Stimulated activated CD8-positive, alpha-beta memory T cell treated with anti-CD3 and anti-CD28 coated beads, Interleukin-4, amount 100 ng/mL, for 1 hour (primary cell): ENCODE results near the gene SLCO2B1.

Experiments used
- DNase-seq, 2 donors: peaks; one replicate each; pipeline ENCODE4 v3.0.0-alpha.2; 2020; ENCODE audit warnings: low read depth in 2 of 2, low spot score in 1 of 2

Gene SLCO2B1

GRCh38 chr11:75145196-75145971 is 5.5 kb upstream of the SLCO2B1 start:
- DNase-seq, result no peak

DNA sequence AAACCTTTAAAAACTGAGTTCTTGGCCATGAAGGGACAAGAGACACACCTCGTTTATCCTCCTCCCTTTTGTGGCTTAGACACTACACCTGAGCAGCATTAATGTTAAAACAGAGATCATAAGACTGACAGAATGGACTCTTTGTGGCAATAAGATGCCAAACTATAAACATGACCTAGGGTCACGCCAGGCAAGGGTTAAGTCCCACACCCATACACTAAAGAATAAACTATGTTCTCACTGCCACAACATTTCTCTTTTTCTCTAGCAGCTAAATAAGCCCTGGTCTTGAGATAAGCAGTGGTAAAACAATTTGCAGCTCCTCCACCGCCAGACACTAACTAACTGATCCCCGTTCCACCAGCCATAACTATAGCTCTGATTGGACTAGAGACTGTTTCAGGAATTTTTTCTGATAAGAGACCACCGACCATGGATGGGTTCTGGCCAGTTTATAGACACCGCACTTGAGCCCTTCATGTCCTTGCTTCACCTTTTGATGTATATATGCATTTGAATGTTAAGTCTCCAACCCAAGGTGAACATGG is 4.9 kb upstream of the SLCO2B1 start:
- no peak for DNase-seq

- no peak for DNase-seq
Observed at GRCh38 chr11:75146711-75147110, 4.2 kb upstream of the SLCO2B1 start.

GRCh38 chr11:75147191-75147874 is 3.6 kb upstream of the SLCO2B1 start:
- no peak for DNase-seq

GRCh38 chr11:75147875-75148263 is 3.0 kb upstream of the SLCO2B1 start:
- DNase-seq, result no peak

- DNase-seq, result no peak
Observed at GRCh38 chr11:75148436-75148983, 2.4 kb upstream of the SLCO2B1 start.

GRCh38 chr11:75149766-75150465 is 991 bp upstream of the SLCO2B1 start:
- DNase-seq, result no peak

GRCh38 chr11:75151346-75152047 is 590 bp downstream of the SLCO2B1 start:
- DNase-seq, result no peak

DNA sequence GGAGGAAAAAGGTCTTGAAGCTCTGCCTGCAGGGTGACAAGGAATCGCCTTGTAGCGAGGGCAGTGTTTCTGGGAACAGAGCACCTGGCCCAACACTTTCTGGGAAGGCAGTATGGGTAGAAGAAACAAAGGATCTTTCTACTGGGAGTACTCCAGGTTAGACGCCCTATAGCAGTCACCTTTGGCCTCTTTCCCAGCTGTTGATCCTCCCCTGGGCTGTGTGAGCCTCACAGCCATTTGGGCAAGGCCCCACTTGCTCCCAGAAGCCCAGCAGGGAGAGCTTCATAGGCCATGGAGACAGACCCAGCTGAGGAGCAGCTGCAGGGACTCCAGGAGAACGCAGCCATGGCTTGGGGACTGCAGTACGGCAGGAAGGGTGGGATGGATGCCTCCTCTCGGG is 1.2 kb downstream of the SLCO2B1 start:
- DNase-seq, result no peak

- no peak for DNase-seq
Observed at GRCh38 chr11:75152651-75153427, 1.9 kb downstream of the SLCO2B1 start.

DNA sequence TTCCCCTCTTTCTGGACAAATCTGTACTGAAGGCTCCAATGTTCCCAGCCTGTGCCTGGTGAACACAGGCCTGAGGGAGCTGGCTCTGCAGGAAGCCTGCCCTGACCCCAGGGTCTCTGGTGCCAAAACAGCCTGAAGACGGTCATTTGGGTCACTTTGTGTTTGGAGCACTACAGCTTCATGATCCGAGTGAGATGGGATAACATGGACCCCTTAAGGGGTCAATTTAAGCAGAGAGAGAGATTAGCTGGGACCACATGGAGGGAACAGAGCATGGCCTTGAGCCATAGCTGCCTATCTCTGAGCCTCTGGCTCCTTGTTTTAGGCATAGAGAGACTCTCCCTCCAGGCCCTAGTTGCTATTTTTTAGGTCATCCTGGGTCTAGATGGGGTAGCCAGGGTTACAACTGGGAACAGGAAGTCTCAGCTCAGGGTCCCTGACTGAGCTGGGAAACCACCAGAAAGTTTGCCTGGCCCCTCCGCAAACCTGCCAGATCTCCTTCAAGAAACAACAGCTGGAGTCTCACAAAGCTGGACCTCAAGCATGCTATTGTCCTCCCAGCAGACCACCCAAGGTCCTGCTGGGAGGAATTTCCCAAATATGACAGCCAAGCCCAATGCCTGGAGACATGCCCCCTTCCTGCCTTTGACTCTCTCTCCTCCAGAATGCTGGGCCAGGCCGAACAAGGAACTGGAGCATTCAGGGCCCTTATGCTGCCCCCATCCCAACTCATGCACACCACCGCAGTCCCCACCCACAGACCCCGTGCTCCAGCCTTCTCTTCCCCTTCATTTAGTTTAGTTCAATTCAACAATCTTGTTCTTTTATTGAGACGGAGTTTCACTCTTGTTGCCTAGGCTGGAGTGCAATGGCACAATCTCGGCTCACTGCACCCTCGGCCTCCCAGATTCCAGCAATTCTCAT is 4.0 kb downstream of the SLCO2B1 start:
- DNase-seq, result no peak

GRCh38 chr11:75155570-75156422 is 4.9 kb downstream of the SLCO2B1 start:
- no peak for DNase-seq

DNA sequence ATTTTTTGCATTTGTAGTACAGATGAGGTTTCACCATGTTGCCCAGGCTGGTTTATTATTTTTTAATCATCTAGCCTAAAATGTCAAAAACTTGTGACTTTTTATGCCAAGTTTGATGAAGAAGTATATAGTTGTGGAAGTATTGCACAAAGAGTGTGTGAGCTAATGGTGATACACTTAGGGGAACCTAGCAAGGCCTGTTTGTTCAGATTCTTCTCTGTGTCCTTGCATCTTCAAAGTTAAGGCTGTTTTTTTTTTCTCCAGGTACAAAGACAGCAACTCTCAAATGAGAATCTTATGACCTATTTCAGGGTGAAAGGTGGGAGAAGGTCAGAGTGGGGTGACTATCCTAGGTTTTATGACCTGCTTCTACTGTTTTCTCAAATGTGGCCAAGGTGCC is 7.3 kb downstream of the SLCO2B1 start:
- DNase-seq, result no peak

- DNase-seq, result no peak
Observed at GRCh38 chr11:75158696-75159150, 7.8 kb downstream of the SLCO2B1 start.

GRCh38 chr11:75159151-75159953 is 8.4 kb downstream of the SLCO2B1 start:
- no peak for DNase-seq

DNA sequence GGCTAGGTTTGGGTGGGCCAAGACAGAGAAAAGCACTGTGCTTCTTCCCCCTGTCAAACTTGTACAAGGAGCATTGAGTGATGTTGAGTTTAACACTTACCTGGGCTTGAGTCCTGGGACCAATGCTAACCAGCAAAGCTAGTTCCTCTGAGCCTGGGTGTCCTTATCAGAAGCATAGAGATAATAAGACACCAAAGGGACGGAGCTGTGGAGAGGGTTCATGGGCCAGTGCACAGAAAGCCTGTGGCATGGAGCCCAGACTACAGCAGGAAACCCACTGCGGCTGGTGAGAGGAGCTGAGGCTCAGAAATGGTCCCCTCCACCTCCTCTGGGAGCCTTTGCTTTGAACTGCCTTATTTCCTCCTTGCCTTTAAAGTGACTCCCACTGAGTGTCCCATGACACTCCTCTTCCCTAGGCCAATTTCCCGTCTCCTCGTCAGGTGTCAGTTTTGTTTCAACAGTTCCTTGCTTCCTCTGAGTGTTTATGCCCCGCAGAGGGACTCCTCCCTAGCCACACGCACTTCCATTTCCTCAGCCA is 9.4 kb downstream of the SLCO2B1 start:
- no peak for DNase-seq

- no peak for DNase-seq
Observed at GRCh38 chr11:75160880-75161279, 10.0 kb downstream of the SLCO2B1 start.
